HG03025 (cell line): ENCODE data around the gene COL12A1.
A peak's percentile ranks its signal among the peaks of the same experiment; 100 is the strongest.

Experiments
- ATAC-seq: cut with Tn5 transposase; IDR thresholded peaks from one replicate; pipeline ENCODE4 v1.9.1; 2021; ENCODE audit warnings: mild to moderate bottlenecking, moderate library complexity; ENCODE audit not compliant: unreplicated experiment, low FRiP score

The COL12A1 gene

GRCh38 chr6:75213732-75214131 lies 7.9 kb upstream of the COL12A1 start:
- no peak for ATAC-seq

GRCh38 chr6:75213112-75213511 lies 7.3 kb upstream of the COL12A1 start:
- ATAC-seq, result no peak

GRCh38 chr6:75211920-75212590 lies 6.2 kb upstream of the COL12A1 start:
- ATAC-seq, result no peak

- no peak for ATAC-seq
Measured at GRCh38 chr6:75210885-75211739, 5.3 kb upstream of the COL12A1 start.

- ATAC-seq, result no peak
Measured at GRCh38 chr6:75209184-75209723, 3.4 kb upstream of the COL12A1 start.

- peak; percentile 74 for ATAC-seq
Measured at GRCh38 chr6:75208298-75209183, 2.7 kb upstream of the COL12A1 start.

- no peak for ATAC-seq
Measured at GRCh38 chr6:75206576-75207342, 906 bp upstream of the COL12A1 start.

- ATAC-seq, result no peak
Measured at GRCh38 chr6:75204959-75205775, 686 bp downstream of the COL12A1 start.

GRCh38 chr6:75204217-75204958 lies 1.5 kb downstream of the COL12A1 start:
- ATAC-seq, result no peak

GRCh38 chr6:75203721-75204120 lies 2.1 kb downstream of the COL12A1 start:
- no peak for ATAC-seq

- no peak for ATAC-seq
Measured at GRCh38 chr6:75202676-75203131, 3.1 kb downstream of the COL12A1 start.

GRCh38 chr6:75201901-75202672 lies 3.8 kb downstream of the COL12A1 start:
- no peak for ATAC-seq

- no peak for ATAC-seq
Measured at GRCh38 chr6:75201021-75201420, 4.8 kb downstream of the COL12A1 start.

- ATAC-seq, result no peak
Measured at GRCh38 chr6:75199889-75200288, 6.0 kb downstream of the COL12A1 start.

GRCh38 chr6:75196081-75196687 lies 9.7 kb downstream of the COL12A1 start:
- no peak for ATAC-seq

- ATAC-seq, result no peak
Measured at GRCh38 chr6:75188221-75188925, 17.5 kb downstream of the COL12A1 start.
